SK-N-MC (cell line): ENCODE data around the gene SARNP.

Source experiments
- EZH2 ChIP-seq: fragments of 200-600 bp; sonication (generic); IDR thresholded peaks from one replicate; pipeline ENCODE4 v1.6.1; 2017; ENCODE audit warnings: antibody characterized with exemption
- FOXP2 ChIP-seq: optimal IDR thresholded peaks from 2 replicates; pipeline ENCODE3; 2011; ENCODE audit warnings: mild to moderate bottlenecking, moderate library complexity; ENCODE audit not compliant: insufficient read depth; ENCODE audit errors: extremely low read length, control extremely low read depth
- POLR2AphosphoS5 ChIP-seq: IDR thresholded peaks from 2 replicates; pipeline ENCODE4 v1.6.1; 2012; ENCODE audit warnings: mild to moderate bottlenecking, low read depth, low read length, borderline replicate concordance

GRCh38 chr12:55797550-55797949, 20.0 kb downstream of the SARNP start:
- TF ChIP-seq EZH2 (no peak), POLR2AphosphoS5 (no peak), FOXP2 (no peak)
